Stimulated activated CD8-positive, alpha-beta memory T cell treated with anti-CD3 and anti-CD28 coated beads, Interleukin-7, amount 100 ng/mL, for 1 hour (primary cell): ENCODE measurements around the gene SLC16A13.
"Not testable (repeated sequence)": the region's sequence is repeated elsewhere in the genome, so short reads cannot be mapped to it uniquely, and the experiment has no call there.

Experiments
- DNase-seq, 2 donors: peaks; one replicate each; pipeline ENCODE4 v3.0.0-alpha.2; 2020; ENCODE audit warnings: low read depth in 2 of 2

The SLC16A13 gene

DNA sequence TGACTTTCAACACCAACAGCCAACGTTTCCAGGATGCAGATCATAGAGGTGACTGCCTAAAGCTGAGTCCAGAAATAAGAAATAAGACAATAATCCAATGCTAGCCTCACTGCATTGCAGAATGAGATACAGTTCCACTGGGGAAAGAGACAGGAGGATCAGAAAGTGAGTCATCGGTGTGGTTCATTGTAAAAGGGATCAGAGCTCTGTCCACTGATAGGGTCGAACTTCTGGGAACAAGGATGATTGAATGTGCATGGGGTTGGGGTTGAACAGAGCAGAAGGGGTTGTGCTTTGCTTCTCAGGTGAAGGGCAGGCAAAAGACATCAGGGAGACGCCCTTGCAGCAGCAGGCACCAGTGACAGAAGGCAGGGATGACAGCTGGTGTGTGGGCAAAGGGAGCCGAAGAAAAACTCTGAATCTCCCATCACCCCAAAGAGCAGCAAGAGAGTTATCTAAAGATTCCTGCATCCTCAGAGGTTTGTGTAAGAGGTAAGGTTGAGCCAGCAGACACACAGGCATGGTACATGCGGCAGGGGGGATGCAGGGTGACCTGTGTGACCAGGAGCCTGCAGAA is 27.8 kb downstream of the SLC16A13 start:
- no peak for DNase-seq

GRCh38 chr17:7064261-7064660 is 28.4 kb downstream of the SLC16A13 start:
- no peak for DNase-seq

DNA sequence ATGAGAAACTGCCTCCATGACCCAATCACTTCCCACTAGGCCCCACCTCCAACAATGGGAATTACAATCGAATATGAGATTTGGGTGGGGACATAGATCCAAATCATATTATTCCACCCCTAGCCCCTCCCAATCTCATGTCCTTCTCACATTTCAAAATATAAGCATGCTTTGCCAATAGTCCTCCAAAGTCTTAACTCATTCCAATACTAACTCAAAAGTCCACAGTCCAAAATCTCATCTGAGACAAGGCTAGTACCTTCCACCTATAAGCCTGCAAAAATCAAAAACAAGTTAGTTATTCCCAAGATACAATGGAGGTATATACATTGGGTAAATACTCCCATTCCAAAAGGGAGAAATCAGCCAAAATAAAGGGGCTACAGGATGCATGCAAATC is 31.4 kb downstream of the SLC16A13 start:
- DNase-seq = no peak

GRCh38 chr17:7068268-7068667 is 32.5 kb downstream of the SLC16A13 start:
- DNase-seq = no peak

DNA sequence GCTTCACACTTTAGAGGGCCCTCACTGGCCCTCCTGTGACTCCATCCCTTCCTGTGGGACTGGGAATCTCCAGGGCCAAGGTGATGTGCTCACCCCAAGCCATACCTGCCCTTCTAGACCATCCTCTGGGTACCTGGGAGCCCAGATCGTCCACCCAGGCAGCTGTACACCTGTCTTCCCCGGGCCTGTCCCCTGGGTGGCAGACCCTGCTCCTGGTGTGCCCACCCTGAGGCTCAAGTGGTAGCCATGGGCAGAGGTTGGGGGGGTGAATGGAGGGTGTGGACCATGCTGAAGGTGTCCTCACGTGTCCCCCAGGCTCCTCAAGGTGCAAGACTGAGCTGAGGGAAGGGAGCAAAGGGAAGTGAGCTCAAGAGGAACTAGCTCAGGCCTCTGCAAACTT is 34.9 kb downstream of the SLC16A13 start:
- DNase-seq = no peak

DNA sequence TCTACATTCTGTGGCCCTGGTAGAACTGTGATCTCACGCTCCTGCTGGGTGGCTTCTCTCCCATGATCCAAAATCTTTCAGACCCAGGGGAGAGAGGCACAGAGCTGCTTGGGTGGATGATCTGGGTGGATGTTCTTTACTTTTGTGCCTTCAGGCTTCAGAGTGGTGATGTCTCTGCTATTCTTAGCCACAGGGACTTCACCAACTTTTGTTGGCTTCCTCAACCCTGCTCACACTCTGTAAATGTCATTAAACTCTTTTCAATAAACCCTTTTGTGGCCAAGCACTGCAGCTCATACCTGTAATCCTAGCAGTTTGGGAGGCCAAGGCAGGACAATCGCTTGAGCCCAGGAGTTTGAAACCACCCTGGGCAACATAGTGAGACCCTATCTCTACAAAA is 36.6 kb downstream of the SLC16A13 start:
- no peak for DNase-seq

- DNase-seq = no peak
Measured at GRCh38 chr17:7074931-7075330, 39.1 kb downstream of the SLC16A13 start.

DNA sequence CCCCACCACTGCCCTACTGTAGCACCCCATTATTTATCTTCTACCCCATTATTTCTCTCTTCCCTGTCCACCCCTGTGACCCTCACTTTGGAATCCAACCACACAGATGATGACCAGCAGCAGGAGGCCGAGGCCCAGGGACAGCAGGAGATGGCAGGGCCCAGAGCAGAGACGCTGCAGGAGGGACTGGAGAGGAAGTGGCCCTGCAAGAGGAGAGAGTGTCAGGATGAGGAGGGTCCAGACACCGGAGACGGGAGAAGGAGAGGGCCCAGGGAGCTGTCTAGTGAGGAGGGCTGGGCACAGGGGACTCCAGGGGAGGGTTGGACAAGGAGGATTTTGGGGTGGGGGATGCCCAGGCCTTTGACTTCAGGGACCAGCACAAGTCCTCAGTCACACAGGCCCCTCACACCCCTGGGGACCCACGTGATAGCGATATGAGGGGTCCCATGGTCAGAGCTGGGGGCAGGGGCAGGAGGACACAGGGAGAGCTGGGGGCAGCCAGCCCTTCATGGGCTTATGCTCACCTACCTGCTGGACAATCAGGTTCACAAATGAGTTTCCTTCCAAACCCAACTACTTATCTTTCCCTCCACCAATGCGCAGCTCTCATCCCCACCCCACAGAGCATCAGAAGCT is 42.2 kb downstream of the SLC16A13 start:
- DNase-seq = no peak

DNA sequence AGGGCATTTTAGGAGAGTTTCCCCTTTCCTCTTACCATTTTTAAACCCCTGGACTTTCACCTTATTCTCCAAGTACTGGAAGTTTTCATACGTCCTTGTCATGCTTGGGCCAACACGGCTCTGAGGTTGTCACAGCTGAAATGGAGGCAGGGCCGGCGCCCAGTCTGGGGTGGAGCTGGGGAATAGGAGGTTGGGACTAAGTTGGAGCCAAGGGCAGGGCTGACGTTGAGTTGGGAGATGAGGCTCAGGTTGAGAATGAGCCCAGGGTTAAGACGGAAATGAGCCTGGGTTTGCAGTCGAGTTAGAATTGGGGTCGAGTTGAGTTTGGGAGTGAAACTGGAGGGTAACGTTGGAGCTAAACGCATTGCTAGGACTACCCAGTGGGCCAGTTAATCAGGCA is 42.9 kb downstream of the SLC16A13 start:
- DNase-seq = no peak

DNA sequence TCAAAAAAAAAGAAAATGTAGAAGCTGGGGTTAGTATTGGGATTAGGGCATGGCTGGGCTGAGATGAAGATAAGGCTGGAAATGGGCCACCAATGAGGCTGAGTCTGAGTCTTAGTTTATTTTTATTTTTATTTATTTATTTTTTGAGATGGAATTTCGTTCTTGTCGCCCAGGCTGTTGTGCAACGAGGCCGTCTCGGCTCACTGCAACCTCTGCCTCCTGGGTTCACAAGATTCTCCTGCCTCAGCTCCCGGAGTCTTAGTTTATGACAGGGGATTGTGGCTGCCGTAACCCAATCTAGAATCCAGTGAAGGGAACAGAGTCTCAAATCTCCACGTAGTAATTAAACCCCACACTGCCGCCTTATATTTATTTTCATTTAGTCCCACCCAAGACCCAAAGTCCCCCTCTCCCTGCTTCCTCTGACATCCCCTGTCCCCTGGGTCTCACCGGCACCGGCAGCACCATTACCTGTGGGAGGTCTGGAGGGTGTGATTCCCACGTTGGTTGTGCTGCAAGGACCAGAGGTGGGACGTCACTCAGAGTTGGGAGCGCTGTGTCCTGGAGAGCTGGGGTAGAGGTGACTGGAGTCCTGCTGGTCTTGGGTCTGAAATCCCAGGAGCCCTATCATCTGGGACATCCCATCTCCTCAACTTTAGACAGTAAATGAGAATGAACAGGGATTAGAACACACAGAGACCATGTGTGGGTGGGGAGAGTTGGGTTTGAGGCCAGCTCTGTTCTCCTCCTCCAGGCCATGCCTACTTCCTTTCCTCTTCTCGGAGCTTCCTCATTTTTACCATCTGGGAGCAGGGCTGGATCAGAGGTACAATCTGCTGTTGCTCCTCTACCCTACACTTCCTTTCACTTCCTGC is 44.0 kb downstream of the SLC16A13 start, which contains the start of gene CLEC10A:
CLEC10A (minus strand) TSS at position 671 of the 875 bp plus-strand sequence. CDS start 1,439 bp downstream, outside the sequence.
- DNase-seq = no peak

GRCh38 chr17:7080456-7081041 is 44.7 kb downstream of the SLC16A13 start:
- no peak for DNase-seq

DNA sequence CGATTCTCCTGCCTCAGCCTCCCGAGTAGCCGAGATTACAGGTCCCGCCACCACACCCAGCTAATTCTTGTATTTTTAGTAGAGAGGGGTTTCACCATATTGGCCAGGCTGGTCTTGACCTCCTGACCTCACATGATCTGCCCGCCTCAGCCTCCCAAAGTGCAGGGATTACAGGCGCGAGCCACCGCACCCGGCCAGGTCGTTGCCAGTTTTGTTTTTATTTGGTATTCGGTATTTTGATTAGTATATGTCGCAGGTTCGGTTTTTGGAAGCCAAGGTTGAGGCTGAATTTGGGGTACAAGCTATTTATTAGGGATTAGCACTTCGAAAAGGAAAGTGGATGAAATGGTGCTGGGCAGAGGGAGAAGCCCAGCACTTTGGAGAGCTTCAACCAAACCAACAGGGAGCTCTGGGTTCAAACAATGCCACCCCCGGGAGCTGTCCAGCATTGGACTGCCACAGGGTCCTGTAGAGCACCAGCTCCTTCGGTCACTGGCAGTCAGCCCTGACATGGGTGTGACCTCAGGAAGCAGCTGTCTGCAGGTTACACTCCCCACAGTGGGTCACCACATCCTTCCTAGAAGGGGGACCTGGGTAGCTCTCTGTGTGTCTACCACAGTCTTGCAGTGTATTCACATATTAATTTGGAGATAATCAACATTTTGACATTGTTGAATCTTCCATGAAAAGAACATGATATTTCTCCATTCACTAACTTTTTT is 45.7 kb downstream of the SLC16A13 start:
- no peak for DNase-seq

DNA sequence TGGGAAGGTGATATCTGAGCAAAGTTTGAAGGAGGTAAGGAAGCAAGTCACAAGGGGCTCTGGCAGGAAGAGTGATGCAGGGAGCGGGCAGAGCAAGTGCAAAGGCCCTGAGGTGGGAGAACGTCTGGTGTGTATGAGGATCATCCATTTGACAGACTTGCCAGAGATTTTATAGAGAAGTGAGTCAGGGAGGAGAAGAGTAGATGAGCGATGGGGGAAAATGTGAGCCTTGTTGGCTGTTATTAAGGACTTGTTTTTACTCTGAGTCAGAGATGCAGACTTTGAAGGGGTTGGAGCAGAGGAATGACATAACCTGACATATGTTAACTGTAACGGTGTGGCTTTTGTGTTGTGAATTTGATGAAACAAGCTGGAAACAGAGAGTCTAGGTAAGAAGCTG is 47.8 kb downstream of the SLC16A13 start:
- DNase-seq = no peak

- DNase-seq = no peak
Measured at GRCh38 chr17:7084088-7084487, 48.3 kb downstream of the SLC16A13 start.

GRCh38 chr17:7088442-7088841 is 52.6 kb downstream of the SLC16A13 start:
- DNase-seq = not testable (repeated sequence)

- DNase-seq = not testable (repeated sequence)
Measured at GRCh38 chr17:7089570-7089969, 53.8 kb downstream of the SLC16A13 start.
